HG02642 (cell line): ENCODE measurements around the gene RECK.

Source experiments
- ATAC-seq: cut with Tn5 transposase; IDR thresholded peaks from one replicate; pipeline ENCODE4 v1.9.1; 2021; ENCODE audit warnings: mild to moderate bottlenecking; ENCODE audit not compliant: unreplicated experiment, poor library complexity

RECK gene

GRCh38 chr9:36023260-36024048 lies 13.3 kb upstream of the RECK start:
- ATAC-seq, result peak; percentile 43

GRCh38 chr9:36025746-36026145 lies 11.0 kb upstream of the RECK start:
- no peak for ATAC-seq

GRCh38 chr9:36029202-36029601 lies 7.5 kb upstream of the RECK start:
- ATAC-seq, result no peak

GRCh38 chr9:36029765-36030528 lies 6.8 kb upstream of the RECK start:
- no peak for ATAC-seq

GRCh38 chr9:36030871-36031270 lies 5.8 kb upstream of the RECK start:
- no peak for ATAC-seq

GRCh38 chr9:36031774-36032555 lies 4.7 kb upstream of the RECK start:
- no peak for ATAC-seq

GRCh38 chr9:36033788-36034187 lies 2.9 kb upstream of the RECK start:
- ATAC-seq, result no peak

- no peak for ATAC-seq
Observed at GRCh38 chr9:36034234-36034633, 2.5 kb upstream of the RECK start.

- ATAC-seq, result no peak
Observed at GRCh38 chr9:36035006-36035405, 1.7 kb upstream of the RECK start.

- no peak for ATAC-seq
Observed at GRCh38 chr9:36036253-36036779, 397 bp upstream of the RECK start.

GRCh38 chr9:36037549-36038122 lies 923 bp downstream of the RECK start:
- ATAC-seq, result no peak

GRCh38 chr9:36039121-36039520 lies 2.4 kb downstream of the RECK start:
- ATAC-seq, result no peak

GRCh38 chr9:36039696-36040095 lies 3.0 kb downstream of the RECK start:
- no peak for ATAC-seq

- ATAC-seq, result no peak
Observed at GRCh38 chr9:36040271-36040925, 3.7 kb downstream of the RECK start.

GRCh38 chr9:36041506-36041905 lies 4.8 kb downstream of the RECK start:
- no peak for ATAC-seq

- ATAC-seq, result no peak
Observed at GRCh38 chr9:36045610-36046009, 8.9 kb downstream of the RECK start.

- no peak for ATAC-seq
Observed at GRCh38 chr9:36046923-36047322, 10.2 kb downstream of the RECK start.

GRCh38 chr9:36049408-36049807 lies 12.7 kb downstream of the RECK start:
- ATAC-seq, result no peak

- ATAC-seq, result no peak
Observed at GRCh38 chr9:36050476-36050875, 13.8 kb downstream of the RECK start.

- ATAC-seq, result no peak
Observed at GRCh38 chr9:36051317-36051716, 14.6 kb downstream of the RECK start.
